ENCODE measurements around the gene SCIN.

- TF ChIP-seq CTCF (IDR thresholded peaks at IDR 0.05; ENCODE audit: poor library complexity, severe bottlenecking) (no peak), EZH2 (IDR thresholded peaks at IDR 0.05; ENCODE audit: borderline replicate concordance, insufficient read depth, low read length, poor library complexity, severe bottlenecking) (no peak), REST (IDR thresholded peaks at IDR 0.05; ENCODE audit: borderline replicate concordance) (no peak), EP300 (conservative IDR thresholded peaks at IDR 0.05; ENCODE audit: poor library complexity, severe bottlenecking) (no peak), POLR2AphosphoS5 (IDR thresholded peaks at IDR 0.05) (no peak), RAD21 (conservative IDR thresholded peaks at IDR 0.05) (no peak), MXI1 (conservative IDR thresholded peaks at IDR 0.05; ENCODE audit: poor library complexity, severe bottlenecking) (no peak), SMC3 (conservative IDR thresholded peaks at IDR 0.05; ENCODE audit: poor library complexity) (no peak), TAF1 (IDR thresholded peaks at IDR 0.05; ENCODE audit: low read depth) (no peak)
Observed at GRCh38 chr7:12573885-12574284, 3.4 kb downstream of the SCIN start.

Data from neural cell (in vitro differentiated cells).